Neural progenitor cell (in vitro differentiated cells): ENCODE data around the gene PPIE. TPM values are rescaled to one million over a fixed set of nuclear protein-coding genes. Genes with fewer than 3 reads are reported as not detected.

Experiments
- DNase-seq: peaks from one replicate; pipeline ENCODE4 v3.0.0-alpha.2; 2016; ENCODE audit warnings: low spot score
- H2AFZ ChIP-seq: fragments of 200-600 bp; sonication (generic); replicated peaks from 2 replicates; pipeline ENCODE4 v1.6.1; 2016; ENCODE audit warnings: antibody characterized with exemption
- H3F3A ChIP-seq: fragments of 200-600 bp; sonication (generic); 2 replicates; pipeline ENCODE4 v1.6.1; 2016; ENCODE audit warnings: antibody characterized with exemption, low read depth
- H3K27ac ChIP-seq: fragments of 200-600 bp; sonication (generic); 2 replicates; pipeline ENCODE4 v1.5.1; 2016; ENCODE audit warnings: mild to moderate bottlenecking
- H3K27me3 ChIP-seq: fragments of 200-600 bp; sonication (generic); 2 replicates; pipeline ENCODE4 v1.6.1; 2016; ENCODE audit warnings: mild to moderate bottlenecking, moderate library complexity
- H3K36me3 ChIP-seq: fragments of 200-600 bp; sonication (generic); 2 replicates; pipeline ENCODE4 v1.5.1; 2016
- H3K4me1 ChIP-seq: fragments of 200-600 bp; sonication (generic); 2 replicates; pipeline ENCODE4 v1.6.1; 2016; ENCODE audit warnings: mixed run types
- H3K4me2 ChIP-seq: fragments of 200-600 bp; sonication (generic); 2 replicates; pipeline ENCODE4 v1.6.1; 2016
- H3K4me3 ChIP-seq: fragments of 200-600 bp; sonication (generic); 2 replicates; pipeline ENCODE4 v1.5.1; 2016
- H3K79me2 ChIP-seq: fragments of 200-600 bp; sonication (generic); 2 replicates; pipeline ENCODE4 v1.6.1; 2016; ENCODE audit warnings: low read depth
- H3K9ac ChIP-seq: fragments of 200-600 bp; sonication (generic); 2 replicates; pipeline ENCODE4 v1.6.1; 2016
- H3K9me3 ChIP-seq: fragments of 200-600 bp; sonication (generic); 2 replicates; pipeline ENCODE4 v1.5.1; 2016; ENCODE audit warnings: low read depth
- H4K20me1 ChIP-seq: fragments of 200-600 bp; sonication (generic); 2 replicates; pipeline ENCODE4 v1.6.1; 2016; ENCODE audit warnings: low read depth
- H3K27ac Mint-ChIP-seq: 3 replicates; pipeline ENCODE4 v1.8.0; 2021; ENCODE audit warnings: mixed read lengths
- H3K27me3 Mint-ChIP-seq: 2 replicates; pipeline ENCODE4 v1.8.0; 2022; ENCODE audit warnings: low read depth, mild to moderate bottlenecking, inconsistent platforms, moderate library complexity, mixed read lengths; ENCODE audit not compliant: insufficient read depth
- H3K36me3 Mint-ChIP-seq: 3 replicates; pipeline ENCODE4 v1.8.0; 2021; ENCODE audit warnings: mixed read lengths
- H3K4me1 Mint-ChIP-seq: 3 replicates; pipeline ENCODE4 v1.8.0; 2021; ENCODE audit warnings: mixed read lengths
- H3K4me3 Mint-ChIP-seq: 3 replicates; pipeline ENCODE4 v1.8.0; 2021; ENCODE audit warnings: mild to moderate bottlenecking, moderate library complexity, mixed read lengths
- H3K9me3 Mint-ChIP-seq: 3 replicates; pipeline ENCODE4 v1.8.0; 2020; ENCODE audit warnings: mixed read lengths
- CTCF ChIP-seq: fragments of 200-600 bp; sonication (generic); IDR thresholded peaks from 2 replicates; pipeline ENCODE4 v1.5.1; 2017; ENCODE audit warnings: antibody characterized with exemption, mild to moderate bottlenecking
- EZH2 ChIP-seq: fragments of 200-600 bp; sonication (generic); IDR thresholded peaks from 2 replicates; pipeline ENCODE4 v1.6.1; 2017; ENCODE audit warnings: antibody characterized with exemption, mild to moderate bottlenecking, moderate library complexity
- EZH2phosphoT487 ChIP-seq: fragments of 200-600 bp; sonication (generic); IDR thresholded peaks from 2 replicates; pipeline ENCODE4 v1.6.1; 2017; ENCODE audit warnings: antibody characterized with exemption
- total RNA-seq: library from RNA; depleted of rRNA; stranded (reverse); fragments of >200 nt; gene quantifications from 2 replicates; pipeline ENCODE4 v1.2.3, GENCODE V29; 2015; ENCODE audit warnings: low replicate concordance

Gene PPIE
- total RNA-seq, 1 donor from 2014 or later = 57.2 TPM

DNA sequence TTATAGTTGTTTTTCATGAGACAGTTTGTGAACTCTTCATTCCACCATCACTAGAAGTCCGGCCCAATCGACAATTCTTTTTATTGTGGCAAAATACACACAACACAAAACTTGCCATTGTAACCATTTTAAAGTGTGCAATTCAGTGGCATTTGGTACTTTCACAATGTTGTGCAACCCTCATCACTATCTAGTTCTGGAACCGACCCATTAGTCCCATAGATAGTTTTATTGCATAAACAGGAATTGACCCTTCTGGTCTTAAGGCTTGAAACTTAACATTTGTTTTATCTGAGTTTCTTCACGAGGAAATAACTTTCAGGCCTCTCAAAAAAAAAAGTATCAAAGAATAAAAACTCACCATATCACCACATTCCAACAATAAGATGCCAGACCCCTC is 8.8 kb upstream of the PPIE start:
- Histone ChIP-seq H3K4me1 (no peaks in the 10 kb centered on the region), H3K9ac (no peak overlapping the region)

GRCh38 chr1:39732730-39733129 is 6.0 kb upstream of the PPIE start:
- no peaks in the 10 kb centered on the region for H3K36me3 ChIP-seq
- H3K4me1 ChIP-seq = no peaks in the 10 kb centered on the region
- H3K27ac ChIP-seq = no peak overlapping the region
- H3K79me2 ChIP-seq = no peaks in the 10 kb centered on the region
- H4K20me1 ChIP-seq = no peaks in the 10 kb centered on the region
- Mint-ChIP-seq H3K9me3 (no peaks in the 10 kb centered on the region), H3K27me3 (peaks cover 26% of the 10 kb centered on the region), H3K4me1 (peaks cover 3% of the 10 kb centered on the region), H3K27ac (no peak overlapping the region), H3K36me3 (no peaks in the 10 kb centered on the region), H3K4me3 (no peak overlapping the region)
- H3F3A ChIP-seq = no peaks in the 10 kb centered on the region
- TF ChIP-seq EZH2 (no peak), EZH2phosphoT487 (no peak)
- no peak overlapping the region for H3K9ac ChIP-seq
- H3K4me3 ChIP-seq = no peak overlapping the region
- H3K9me3 ChIP-seq = no peaks in the 10 kb centered on the region
- no peak overlapping the region for H3K4me2 ChIP-seq
- no peak overlapping the region for H2AFZ ChIP-seq
- no peak for DNase-seq
- peaks cover 100% of the 10 kb centered on the region for H3K27me3 ChIP-seq

More for the DNA sequence above, 8.8 kb upstream of the PPIE start:
- no peak for TF ChIP-seq CTCF
- TF ChIP-seq EZH2 = no peak
- no peak for TF ChIP-seq EZH2phosphoT487
- Mint-ChIP-seq H3K4me3 (no peak overlapping the region), H3K27ac (no peak overlapping the region), H3K4me1 (peaks cover 3% of the 10 kb centered on the region), H3K36me3 (no peaks in the 10 kb centered on the region), H3K27me3 (peaks cover 35% of the 10 kb centered on the region), H3K9me3 (no peaks in the 10 kb centered on the region)
- no peak for DNase-seq
- Histone ChIP-seq H3K27me3 (peaks cover 100% of the 10 kb centered on the region), H3K4me3 (no peak overlapping the region), H3K79me2 (no peaks in the 10 kb centered on the region), H3K9me3 (no peaks in the 10 kb centered on the region), H3K4me2 (no peak overlapping the region), H4K20me1 (no peaks in the 10 kb centered on the region), H3K27ac (no peak overlapping the region), H3K36me3 (no peaks in the 10 kb centered on the region), H3F3A (no peaks in the 10 kb centered on the region), H2AFZ (no peak overlapping the region)

DNA sequence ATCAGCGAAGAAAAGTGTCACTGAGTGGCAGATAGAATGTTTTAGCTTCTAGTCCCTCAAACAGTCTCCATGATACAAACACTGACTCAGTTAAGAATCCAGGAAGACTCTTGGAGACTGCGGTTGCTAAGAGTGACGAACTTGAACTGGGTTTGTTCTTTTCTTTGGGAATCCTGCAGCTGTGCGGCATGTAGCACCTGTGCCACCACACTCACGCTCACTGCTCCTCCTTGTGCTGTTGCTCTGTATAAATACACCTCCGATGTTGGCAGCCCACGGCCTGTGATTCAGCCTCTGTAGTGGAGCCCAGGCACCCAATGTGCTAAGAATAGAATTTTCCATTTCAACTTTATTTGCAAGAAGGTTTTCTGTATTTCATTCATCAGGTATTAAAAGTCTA is 5.5 kb upstream of the PPIE start:
- peaks cover 100% of the 10 kb centered on the region for H3K27me3 ChIP-seq
- H3K4me1 Mint-ChIP-seq = peaks cover 3% of the 10 kb centered on the region
- peaks cover 25% of the 10 kb centered on the region for H3K27me3 Mint-ChIP-seq
- no peak overlapping the region for H2AFZ ChIP-seq
- no peaks in the 10 kb centered on the region for H3K9me3 ChIP-seq
- H3K36me3 Mint-ChIP-seq = no peaks in the 10 kb centered on the region
- no peak overlapping the region for H3K4me3 ChIP-seq
- no peaks in the 10 kb centered on the region for H3K79me2 ChIP-seq
- DNase-seq = no peak
- TF ChIP-seq EZH2phosphoT487 = no peak
- no peak overlapping the region for H3K27ac ChIP-seq
- no peak overlapping the region for H3K9ac ChIP-seq
- H4K20me1 ChIP-seq = no peaks in the 10 kb centered on the region
- no peaks in the 10 kb centered on the region for H3K9me3 Mint-ChIP-seq
- H3K4me1 ChIP-seq = no peaks in the 10 kb centered on the region
- H3K4me2 ChIP-seq = no peak overlapping the region
- peak overlapping the region; percentile 28 for H3K4me3 Mint-ChIP-seq
- H3F3A ChIP-seq = no peaks in the 10 kb centered on the region
- H3K27ac Mint-ChIP-seq = no peak overlapping the region
- no peaks in the 10 kb centered on the region for H3K36me3 ChIP-seq

DNA sequence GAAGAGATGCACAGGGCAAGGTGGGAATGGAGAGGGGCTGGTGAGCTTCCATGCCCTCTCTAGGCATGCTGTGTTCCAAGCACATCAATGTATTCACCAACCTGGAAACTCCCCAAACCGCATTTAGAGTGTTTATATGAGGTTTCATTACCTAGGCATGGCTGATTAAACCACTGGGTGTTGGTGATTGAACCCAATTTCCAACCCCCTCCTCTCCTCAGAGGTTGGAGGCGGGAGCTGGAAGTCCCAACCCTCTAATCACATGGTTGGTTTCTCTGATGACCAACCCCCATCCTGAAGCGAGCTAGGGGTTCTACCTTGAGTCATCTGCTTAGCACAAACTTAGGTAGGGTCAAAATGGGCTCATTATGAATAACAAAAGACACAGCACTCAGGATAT is 3.0 kb upstream of the PPIE start:
- no peaks in the 10 kb centered on the region for H3K9me3 Mint-ChIP-seq
- Histone ChIP-seq H3F3A (no peaks in the 10 kb centered on the region), H3K9ac (no peak overlapping the region), H3K4me3 (no peak overlapping the region), H3K4me1 (peaks cover 7% of the 10 kb centered on the region), H3K79me2 (peaks cover 14% of the 10 kb centered on the region), H3K27me3 (peaks cover 75% of the 10 kb centered on the region), H3K36me3 (no peaks in the 10 kb centered on the region), H4K20me1 (peaks cover 3% of the 10 kb centered on the region), H2AFZ (no peak overlapping the region), H3K4me2 (no peak overlapping the region), H3K27ac (no peak overlapping the region), H3K9me3 (no peaks in the 10 kb centered on the region)
- DNase-seq = no peak
- H3K27me3 Mint-ChIP-seq = peaks cover 10% of the 10 kb centered on the region
- H3K4me1 Mint-ChIP-seq = peaks cover 17% of the 10 kb centered on the region
- no peak overlapping the region for H3K27ac Mint-ChIP-seq
- TF ChIP-seq CTCF = no peak
- no peak for TF ChIP-seq EZH2phosphoT487
- TF ChIP-seq EZH2 = no peak
- H3K4me3 Mint-ChIP-seq = no peak overlapping the region
- H3K36me3 Mint-ChIP-seq = peaks cover 2% of the 10 kb centered on the region
